GM21447 (cell line): ENCODE measurements around the gene SGK1.

Source experiments
- ATAC-seq: cut with Tn5 transposase; IDR thresholded peaks from one replicate; pipeline ENCODE4 v1.9.1; 2021; ENCODE audit not compliant: unreplicated experiment

Gene SGK1

DNA sequence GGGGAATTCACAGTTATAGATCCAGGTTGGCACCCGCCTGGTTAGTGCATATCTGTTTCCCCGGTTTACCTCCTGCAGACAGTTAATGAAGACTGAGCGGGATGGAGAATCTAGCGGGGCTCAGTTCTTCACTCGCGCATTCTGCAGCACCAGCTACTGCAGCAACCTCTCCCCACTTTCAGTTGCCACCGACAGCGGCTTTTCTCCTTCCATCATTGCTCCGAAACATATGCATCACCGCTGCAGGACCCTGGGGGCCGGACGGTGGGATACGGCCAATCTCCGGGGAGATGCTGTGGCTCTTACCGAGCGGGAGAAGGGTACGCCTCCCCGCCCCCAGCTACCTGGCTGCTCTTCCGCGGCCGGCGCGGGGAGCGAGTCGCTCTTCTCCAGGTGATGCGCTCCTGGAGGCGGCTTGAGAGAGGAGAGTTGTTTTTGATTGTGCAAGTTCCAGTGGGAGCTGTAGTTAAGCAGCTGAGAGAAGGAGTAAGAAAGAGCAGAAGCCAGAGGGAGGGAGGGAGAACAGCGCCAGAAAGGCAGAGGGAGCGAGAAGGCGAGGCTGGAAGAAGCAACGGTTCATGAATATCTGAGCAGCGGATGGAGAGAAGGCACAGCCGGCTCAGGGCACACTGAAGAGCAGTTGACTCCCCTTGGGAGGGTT, at the start of gene SGK1:
Gene SGK1 (minus strand): TSS at position 642 of the 661 bp plus-strand sequence. CDS start 652 bp downstream, outside the sequence.
- no peak for ATAC-seq

- no peak for ATAC-seq
Observed at GRCh38 chr6:134363323-134364039, 45.6 kb upstream of the SGK1 start.

GRCh38 chr6:134361011-134361410, 43.1 kb upstream of the SGK1 start:
- no peak for ATAC-seq

GRCh38 chr6:134359302-134359701, 41.4 kb upstream of the SGK1 start:
- ATAC-seq: no peak

DNA sequence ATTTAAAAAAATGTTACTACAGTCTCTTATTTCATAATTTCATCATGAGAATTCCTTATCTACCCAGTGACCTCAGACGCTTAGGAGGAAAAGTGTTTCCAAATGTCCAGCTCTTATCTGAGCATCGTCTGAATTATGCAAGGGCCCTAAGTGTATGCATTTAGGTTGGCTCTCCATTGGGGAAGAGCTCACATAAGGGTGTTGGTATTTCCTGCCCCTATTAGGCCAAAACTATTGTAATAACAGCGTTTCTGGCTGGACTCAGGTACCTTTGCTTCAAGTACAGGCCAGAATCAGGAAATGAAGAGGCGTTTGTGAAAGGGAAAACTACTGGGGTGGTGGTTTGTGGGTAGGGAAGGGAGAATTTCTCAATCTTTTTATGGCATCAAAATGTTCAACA, 40.4 kb upstream of the SGK1 start:
- ATAC-seq: no peak

DNA sequence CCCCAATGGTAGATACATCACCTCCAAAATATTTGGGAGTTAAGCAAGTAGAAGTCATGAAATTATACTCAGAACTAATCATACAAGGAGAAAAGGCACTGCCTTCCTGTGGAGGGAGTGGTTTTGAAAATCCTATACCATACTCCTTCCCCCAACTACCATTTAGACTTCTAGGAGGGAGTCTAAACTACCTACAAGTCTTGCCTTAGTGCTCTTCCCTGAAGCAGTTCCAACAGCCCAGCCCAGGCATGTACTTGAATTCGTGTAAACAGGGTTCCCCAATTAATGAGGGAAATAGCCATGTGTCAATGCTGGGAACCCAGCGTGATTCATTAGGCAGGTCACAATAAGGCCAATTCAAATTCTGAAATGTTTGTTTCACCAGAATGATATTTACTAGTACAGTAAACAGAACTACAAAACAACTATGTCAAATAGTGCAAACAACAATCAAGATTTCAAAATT, 39.1 kb upstream of the SGK1 start:
- no peak for ATAC-seq

GRCh38 chr6:134356405-134356804, 38.5 kb upstream of the SGK1 start:
- no peak for ATAC-seq

DNA sequence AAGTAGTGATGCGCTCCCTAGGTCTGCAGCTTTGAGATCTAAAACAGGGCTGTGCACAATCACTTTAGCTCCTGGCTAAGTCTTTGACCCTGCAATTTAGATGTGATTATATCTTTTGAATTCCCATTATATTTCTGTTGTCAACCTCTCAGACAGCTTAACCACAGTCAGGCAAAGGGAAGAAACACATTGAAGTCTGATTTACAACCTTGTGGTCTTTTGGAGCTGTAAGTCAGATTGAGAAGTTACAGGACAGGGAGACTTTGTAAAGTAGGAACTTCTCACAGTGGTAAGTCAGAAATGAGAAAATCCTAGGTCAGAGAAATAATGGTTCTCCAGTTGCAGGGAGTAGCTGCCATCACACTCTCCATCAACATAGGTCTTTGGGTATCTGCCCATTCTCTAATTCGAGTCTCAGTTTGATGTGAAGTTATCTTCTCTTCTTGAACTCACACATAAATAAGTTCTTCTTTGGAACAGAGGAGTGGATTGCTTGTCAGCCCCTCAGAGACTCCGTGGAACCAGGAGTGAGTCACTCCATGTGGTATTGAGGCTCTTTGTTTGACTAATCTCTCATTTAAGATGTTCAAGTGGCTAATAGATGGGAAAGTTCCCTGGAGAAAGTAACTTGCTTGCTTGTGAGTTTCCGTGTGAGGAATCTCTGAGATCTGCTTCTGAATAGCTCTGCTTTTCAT, 35.0 kb upstream of the SGK1 start:
- no peak for ATAC-seq

DNA sequence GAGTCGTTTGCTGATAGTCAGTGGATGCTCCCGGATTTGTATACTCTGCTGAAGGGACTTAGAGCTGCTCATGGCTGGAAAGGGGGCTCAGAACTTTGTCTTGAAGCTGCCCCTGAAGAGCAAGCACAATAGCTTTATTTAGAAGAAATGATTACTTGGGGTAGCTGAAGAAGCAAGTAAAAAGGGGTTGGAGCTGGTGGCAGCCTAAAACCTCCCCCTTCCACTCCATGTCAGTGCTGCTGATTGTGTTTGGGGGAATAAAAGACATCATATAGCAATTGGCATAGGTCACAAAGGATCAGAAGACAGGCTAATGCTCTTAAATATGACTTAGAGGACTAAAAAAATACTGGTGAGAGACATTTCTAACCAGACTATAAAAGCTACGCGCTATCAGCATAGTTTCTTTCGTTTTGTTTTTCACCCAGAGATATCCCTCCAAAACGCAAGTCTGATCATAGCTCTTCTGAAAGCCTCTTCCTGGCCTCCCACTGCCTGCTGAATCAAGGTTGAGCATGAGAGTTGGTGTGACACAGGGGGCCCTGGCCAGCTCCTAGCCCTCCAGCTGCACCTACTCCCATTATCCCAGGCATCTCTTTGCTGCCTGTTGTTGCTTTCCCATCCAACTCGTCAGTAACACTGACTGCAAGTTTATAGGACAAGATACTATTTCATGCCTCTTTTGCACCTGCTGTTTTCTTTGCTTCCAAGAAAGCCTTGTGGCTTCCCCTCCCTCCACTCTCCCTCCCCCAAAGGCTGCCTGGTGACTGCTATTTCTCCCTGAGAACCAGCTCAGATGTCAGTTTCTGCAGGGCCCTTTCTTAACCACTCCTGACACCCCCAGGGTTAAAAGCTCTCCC, 33.9 kb upstream of the SGK1 start:
- ATAC-seq: no peak

GRCh38 chr6:134347885-134348805, 30.2 kb upstream of the SGK1 start:
- ATAC-seq: no peak

- ATAC-seq: no peak
Observed at GRCh38 chr6:134346932-134347545, 29.1 kb upstream of the SGK1 start.

DNA sequence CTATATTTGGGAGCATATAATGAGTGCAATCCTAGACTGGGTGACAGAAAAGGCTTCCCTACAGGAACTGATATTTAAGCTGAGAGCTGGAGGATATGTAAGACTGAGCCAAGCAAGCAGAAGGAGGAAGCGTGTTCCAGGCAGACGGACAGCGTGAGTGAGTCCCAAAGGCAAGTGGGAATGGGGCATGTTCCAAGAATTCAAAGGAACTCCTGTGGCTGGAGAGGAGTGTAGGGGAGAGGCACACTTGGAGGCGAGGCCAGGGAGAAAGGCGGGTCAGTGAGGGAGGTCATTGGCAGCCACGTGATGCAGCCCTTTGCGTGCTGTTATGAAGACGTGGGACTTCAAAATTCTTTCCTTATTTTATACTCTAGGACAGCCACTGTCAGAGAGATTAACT, 27.9 kb upstream of the SGK1 start:
- ATAC-seq: no peak

GRCh38 chr6:134343066-134343465, 25.2 kb upstream of the SGK1 start:
- no peak for ATAC-seq

DNA sequence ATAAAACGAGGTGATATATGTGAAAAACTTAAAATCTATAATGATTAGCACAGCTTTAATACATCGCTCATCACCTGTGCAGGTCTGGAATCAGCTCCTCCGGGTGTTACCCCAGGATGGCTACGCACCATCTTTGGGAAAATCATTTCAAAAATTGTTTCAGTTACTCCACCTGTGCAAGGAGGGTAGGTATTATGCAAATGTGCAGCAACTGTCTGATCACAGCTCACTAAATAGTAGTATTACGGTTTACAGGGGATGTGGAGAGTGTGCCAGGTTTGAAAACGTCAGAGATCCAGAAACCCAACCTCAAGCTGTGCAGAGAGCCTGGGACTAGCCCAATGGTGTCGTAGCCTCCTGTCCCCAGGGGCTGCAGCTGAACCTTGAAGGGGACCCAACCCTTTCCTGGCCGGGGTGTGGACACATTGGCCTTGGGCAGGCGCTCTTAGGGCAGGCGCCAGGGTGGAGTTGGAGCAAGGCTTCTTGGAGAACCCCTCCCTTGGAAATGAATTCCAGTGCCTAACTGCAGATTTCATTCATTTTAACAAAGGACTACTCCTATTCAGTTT, 24.2 kb upstream of the SGK1 start:
- no peak for ATAC-seq

DNA sequence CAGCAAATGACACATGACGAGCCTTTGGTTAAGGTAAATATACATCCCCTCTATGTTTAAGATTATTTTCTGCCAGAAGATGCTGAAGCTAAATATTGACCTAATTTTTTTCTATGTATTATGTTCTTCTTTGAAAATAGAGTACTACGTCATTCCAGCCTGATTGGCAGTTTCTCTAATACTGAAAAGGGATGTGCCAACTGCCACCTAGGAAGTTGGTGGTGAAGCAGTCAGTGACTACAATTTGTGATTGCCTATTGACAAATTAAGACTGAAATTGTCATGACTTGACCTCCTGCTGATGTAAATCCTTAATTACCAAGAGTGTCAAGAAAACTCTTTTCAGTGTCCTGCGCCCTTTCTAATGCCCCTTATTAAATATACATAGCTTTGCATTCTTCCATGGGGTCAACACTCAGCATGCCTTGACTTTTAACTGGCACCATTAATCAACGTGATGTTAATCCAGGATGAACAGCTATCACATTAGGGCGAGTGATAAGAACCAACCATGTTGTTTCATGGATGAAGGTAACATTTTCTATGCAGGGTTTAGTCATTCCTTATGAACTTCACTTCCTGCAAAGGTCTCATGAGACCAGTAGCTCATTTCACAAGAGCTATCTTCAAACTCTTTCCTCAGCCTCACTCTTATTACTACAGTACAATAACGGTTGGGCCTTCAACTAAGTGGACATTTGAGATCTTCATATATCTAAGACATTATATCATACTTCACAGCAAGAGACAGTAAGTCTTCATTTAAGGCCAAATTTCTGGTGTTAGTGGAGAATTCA, 22.5 kb upstream of the SGK1 start:
- no peak for ATAC-seq

- no peak for ATAC-seq
Observed at GRCh38 chr6:134339216-134339615, 21.3 kb upstream of the SGK1 start.

DNA sequence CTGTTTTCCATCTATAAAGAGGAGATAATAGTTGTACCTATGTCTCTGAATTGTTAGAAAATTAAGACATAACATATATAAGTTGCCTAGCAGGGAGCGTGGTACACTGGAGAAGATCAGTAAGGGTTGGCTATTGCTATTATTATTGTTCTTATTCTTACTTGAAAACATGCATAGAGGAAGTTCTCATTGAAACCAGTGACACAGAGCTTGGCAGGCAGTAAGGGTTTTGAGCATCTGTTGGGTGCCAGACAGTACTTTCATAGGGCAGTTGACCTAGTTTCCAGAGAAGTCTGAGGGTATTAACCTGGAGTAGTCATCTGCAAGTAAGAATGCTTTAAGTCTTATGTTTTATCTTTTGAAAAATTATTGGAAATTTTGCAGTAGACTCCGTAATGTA, 13.3 kb upstream of the SGK1 start:
- no peak for ATAC-seq

GRCh38 chr6:134330555-134330954, 12.6 kb upstream of the SGK1 start:
- ATAC-seq: no peak
